K562 (cell line): Measurements from ENCODE around the gene MRNIP. TPM values are rescaled to one million over a fixed set of nuclear protein-coding genes. Genes with fewer than 3 reads are reported as not detected.

Experiments used
- CTBP1 ChIP-seq: fragments of 450-650 bp; IDR thresholded peaks from 2 replicates; pipeline ENCODE4 v1.6.1; 2016; ENCODE audit warnings: borderline replicate concordance
- LCOR ChIP-seq: sonication (generic); formaldehyde crosslinking; IDR thresholded peaks from 2 replicates; pipeline ENCODE4 v1.8.0; 2022; ENCODE audit warnings: mild to moderate bottlenecking, missing genetic modification reagents
- RBM34 ChIP-seq: fragments of 200-400 bp; formaldehyde crosslinking; IDR thresholded peaks from 2 replicates; pipeline ENCODE4 v1.6.1; 2018; ENCODE audit warnings: low read length, borderline replicate concordance; ENCODE audit not compliant: insufficient read depth
- SETDB1 ChIP-seq: IDR thresholded peaks from one replicate; pipeline ENCODE4 v1.6.1; 2012; ENCODE audit warnings: low read length, control low read depth, inconsistent platforms
- SPI1 ChIP-seq: IDR thresholded peaks from 2 replicates; pipeline ENCODE4 v1.6.1; 2011; ENCODE audit warnings: low read depth, low read length, control low read depth, borderline replicate concordance
- ZFPM2 ChIP-seq: fragments of 250-450 bp; sonication (Bioruptor Pico); IDR thresholded peaks from 2 replicates; pipeline ENCODE4 v1.5.1; 2022; ENCODE audit warnings: mild to moderate bottlenecking
- ZNF311 ChIP-seq: fragments of 250-450 bp; sonication (Bioruptor Pico); IDR thresholded peaks from 2 replicates; pipeline ENCODE4 v1.4.0; 2020; ENCODE audit warnings: mild to moderate bottlenecking, moderate library complexity
- polyA plus RNA-seq, 8 experiments: library from polyadenylated mRNA; depleted of rRNA in 4 of 8; stranded (reverse) in 5 of 8; unstranded in 3 of 8; fragments of >200 nt; fragmentation: Nextera tagmentation in 2 of 8; fragmentation: Illumina TruSeq in 1 of 8; extraction: Ambion mirVana in 2 of 8; extraction: Trizol in 1 of 8; gene quantifications; 2 replicates each; pipeline versions ENCODE4 v1.2.1 to v1.2.3, GENCODE V29; 2011 to 2014; ENCODE audit warnings: inconsistent platforms in 1 of 8, missing spikeins in 1 of 8
- total RNA-seq, 7 experiments: library from RNA; depleted of rRNA in 6 of 7; stranded (reverse); fragments of >200 nt in 6 of 7; fragmentation: Illumina TruSeq in 2 of 7; extraction: Trizol in 2 of 7; gene quantifications; 2 replicates each; pipeline versions ENCODE4 v1.2.1 to v1.2.3, GENCODE V29; 2011 to 2021; ENCODE audit warnings: low replicate concordance in 1 of 7
- TF ChIP-seq, protein P1 (sequence below): fragments of 250-450 bp; sonication (Bioruptor Pico); IDR thresholded peaks from 2 replicates; pipeline ENCODE4 v1.4.0; 2020; ENCODE audit warnings: borderline replicate concordance
- TF ChIP-seq, protein P2 (sequence below): fragments of 250-450 bp; sonication (Bioruptor Pico); IDR thresholded peaks from 2 replicates; pipeline ENCODE4 v1.8.0; 2022; ENCODE audit warnings: inconsistent platforms, mild to moderate bottlenecking, moderate library complexity, borderline replicate concordance
- TF ChIP-seq, protein P3 (sequence below), 3 experiments: fragments of 200-800 bp in 1 of 3; sonication (Bioruptor generic) in 1 of 3; sonication (generic) in 1 of 3; formaldehyde crosslinking in 1 of 3; IDR thresholded peaks; 2 replicates each; pipeline versions ENCODE4 v1.6.1 to v1.8.0; 2016 to 2022; ENCODE audit warnings: mild to moderate bottlenecking in 2 of 3, missing compliant biosample characterization in 2 of 3, missing genetic modification characterization in 2 of 3, missing genetic modification reagents in 1 of 3
- TF ChIP-seq, protein P4 (sequence below): sonication (generic); formaldehyde crosslinking; IDR thresholded peaks from 2 replicates; pipeline ENCODE4 v1.8.1; 2023; ENCODE audit warnings: mild to moderate bottlenecking, missing genetic modification reagents, moderate library complexity
- TF ChIP-seq, protein P5 (sequence below): IDR thresholded peaks from 2 replicates; pipeline ENCODE4 v1.6.1; 2011; ENCODE audit warnings: borderline replicate concordance, low read depth, mild to moderate bottlenecking, moderate library complexity, low read length; ENCODE audit not compliant: insufficient read depth, poor library complexity, severe bottlenecking

The MRNIP gene
- total and polyA plus RNA-seq, 9 of the 15 experiments (the other 6 are each of a cell fraction or from before 2014, with no cell fraction given), result 3.6 to 39.0 (median 16.8) TPM

DNA sequence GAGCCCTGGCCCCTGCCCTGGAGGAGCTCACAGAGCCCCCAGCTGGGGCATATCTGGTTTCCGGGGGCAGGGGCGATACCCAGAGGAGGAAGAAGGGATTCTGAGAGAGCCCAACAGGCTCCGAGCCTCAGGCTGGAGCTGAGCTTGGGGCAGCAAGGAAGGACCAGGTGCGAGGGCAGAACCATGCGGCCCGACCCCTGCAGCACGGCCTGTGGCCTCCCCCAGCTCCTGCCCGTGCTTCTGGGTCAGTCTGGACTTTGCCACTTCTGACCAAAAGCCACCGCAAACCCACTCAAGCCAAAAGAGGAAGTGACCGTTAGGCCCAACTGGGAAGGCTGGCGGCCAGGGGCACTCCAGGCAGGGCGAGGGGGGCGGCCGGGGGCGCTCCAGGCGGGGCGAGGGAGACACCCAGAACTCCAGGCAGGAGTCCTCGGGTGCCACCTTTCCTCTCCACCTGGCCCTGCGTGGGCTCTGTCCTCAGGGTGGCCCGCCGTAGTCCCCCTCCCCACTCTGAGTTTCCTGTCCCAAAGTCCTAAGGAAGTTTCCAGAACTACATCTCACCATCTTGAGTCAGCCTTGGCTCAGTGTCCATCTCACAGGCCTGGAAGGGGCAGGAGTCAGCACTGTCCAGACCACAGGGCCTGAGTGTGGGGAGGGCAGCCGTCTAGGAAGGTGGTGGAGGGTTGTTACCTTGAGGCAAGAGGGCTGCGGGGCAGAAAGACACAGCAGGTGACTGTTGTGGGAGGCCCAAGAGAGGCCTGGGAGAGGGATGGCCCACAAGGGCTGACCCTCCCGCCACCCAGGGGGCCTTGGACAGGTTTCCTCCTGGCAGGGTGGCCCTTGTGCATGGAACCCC, 65.8 kb downstream of the MRNIP start (continued):
- TF ChIP-seq, protein P1, sequence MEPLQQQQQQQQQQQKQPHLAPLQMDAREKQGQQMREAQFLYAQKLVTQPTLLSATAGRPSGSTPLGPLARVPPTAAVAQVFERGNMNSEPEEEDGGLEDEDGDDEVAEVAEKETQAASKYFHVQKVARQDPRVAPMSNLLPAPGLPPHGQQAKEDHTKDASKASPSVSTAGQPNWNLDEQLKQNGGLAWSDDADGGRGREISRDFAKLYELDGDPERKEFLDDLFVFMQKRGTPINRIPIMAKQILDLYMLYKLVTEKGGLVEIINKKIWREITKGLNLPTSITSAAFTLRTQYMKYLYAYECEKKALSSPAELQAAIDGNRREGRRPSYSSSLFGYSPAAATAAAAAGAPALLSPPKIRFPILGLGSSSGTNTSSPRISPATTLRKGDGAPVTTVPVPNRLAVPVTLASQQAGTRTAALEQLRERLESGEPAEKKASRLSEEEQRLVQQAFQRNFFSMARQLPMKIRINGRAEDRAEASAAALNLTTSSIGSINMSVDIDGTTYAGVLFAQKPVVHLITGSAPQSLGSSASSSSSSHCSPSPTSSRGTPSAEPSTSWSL, result no peak
- TF ChIP-seq CTBP1 (no peak), RBM34 (no peak), SETDB1 (no peak), ZFPM2 (CRISPR knock-in tag) (no peak), ZNF311 (CRISPR knock-in tag) (no peak), SPI1 (peak; percentile 97), LCOR (CRISPR knock-in tag) (no peak)
- TF ChIP-seq, protein P2, sequence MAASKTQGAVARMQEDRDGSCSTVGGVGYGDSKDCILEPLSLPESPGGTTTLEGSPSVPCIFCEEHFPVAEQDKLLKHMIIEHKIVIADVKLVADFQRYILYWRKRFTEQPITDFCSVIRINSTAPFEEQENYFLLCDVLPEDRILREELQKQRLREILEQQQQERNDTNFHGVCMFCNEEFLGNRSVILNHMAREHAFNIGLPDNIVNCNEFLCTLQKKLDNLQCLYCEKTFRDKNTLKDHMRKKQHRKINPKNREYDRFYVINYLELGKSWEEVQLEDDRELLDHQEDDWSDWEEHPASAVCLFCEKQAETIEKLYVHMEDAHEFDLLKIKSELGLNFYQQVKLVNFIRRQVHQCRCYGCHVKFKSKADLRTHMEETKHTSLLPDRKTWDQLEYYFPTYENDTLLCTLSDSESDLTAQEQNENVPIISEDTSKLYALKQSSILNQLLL (CRISPR knock-in tag), result no peak
- TF ChIP-seq, protein P3, sequence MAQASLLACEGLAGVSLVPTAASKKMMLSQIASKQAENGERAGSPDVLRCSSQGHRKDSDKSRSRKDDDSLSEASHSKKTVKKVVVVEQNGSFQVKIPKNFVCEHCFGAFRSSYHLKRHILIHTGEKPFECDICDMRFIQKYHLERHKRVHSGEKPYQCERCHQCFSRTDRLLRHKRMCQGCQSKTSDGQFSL (CRISPR knock-in tag; IDR thresholded peaks at IDR 0.05), result 0 out of 2 replicates have a peak, but pooled peaks have one; percentile 25
- TF ChIP-seq, protein P3 (tag; IDR thresholded peaks at IDR 0.05), result no peak
- TF ChIP-seq, protein P4, sequence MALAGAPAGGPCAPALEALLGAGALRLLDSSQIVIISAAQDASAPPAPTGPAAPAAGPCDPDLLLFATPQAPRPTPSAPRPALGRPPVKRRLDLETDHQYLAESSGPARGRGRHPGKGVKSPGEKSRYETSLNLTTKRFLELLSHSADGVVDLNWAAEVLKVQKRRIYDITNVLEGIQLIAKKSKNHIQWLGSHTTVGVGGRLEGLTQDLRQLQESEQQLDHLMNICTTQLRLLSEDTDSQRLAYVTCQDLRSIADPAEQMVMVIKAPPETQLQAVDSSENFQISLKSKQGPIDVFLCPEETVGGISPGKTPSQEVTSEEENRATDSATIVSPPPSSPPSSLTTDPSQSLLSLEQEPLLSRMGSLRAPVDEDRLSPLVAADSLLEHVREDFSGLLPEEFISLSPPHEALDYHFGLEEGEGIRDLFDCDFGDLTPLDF, result no peak
- TF ChIP-seq, protein P5, sequence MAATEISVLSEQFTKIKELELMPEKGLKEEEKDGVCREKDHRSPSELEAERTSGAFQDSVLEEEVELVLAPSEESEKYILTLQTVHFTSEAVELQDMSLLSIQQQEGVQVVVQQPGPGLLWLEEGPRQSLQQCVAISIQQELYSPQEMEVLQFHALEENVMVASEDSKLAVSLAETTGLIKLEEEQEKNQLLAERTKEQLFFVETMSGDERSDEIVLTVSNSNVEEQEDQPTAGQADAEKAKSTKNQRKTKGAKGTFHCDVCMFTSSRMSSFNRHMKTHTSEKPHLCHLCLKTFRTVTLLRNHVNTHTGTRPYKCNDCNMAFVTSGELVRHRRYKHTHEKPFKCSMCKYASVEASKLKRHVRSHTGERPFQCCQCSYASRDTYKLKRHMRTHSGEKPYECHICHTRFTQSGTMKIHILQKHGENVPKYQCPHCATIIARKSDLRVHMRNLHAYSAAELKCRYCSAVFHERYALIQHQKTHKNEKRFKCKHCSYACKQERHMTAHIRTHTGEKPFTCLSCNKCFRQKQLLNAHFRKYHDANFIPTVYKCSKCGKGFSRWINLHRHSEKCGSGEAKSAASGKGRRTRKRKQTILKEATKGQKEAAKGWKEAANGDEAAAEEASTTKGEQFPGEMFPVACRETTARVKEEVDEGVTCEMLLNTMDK, result no peak
